Left forelimb (tissue), 1 donor: ENCODE data around the gene SMIM11.
"Not testable (repeated sequence)": the region's sequence is repeated elsewhere in the genome, so short reads cannot be mapped to it uniquely, and the experiment has no call there.

Experiments used
- DNase-seq: peaks from one replicate; pipeline ENCODE4 v3.0.0-alpha.2; 2018; ENCODE audit warnings: low spot score

The SMIM11 gene

GRCh38 chr21:34374940-34375618 lies at the start of gene SMIM11:
SMIM11 (plus strand) TSS chr21:34375507; CDS start chr21:34379505, 3,998 bp downstream.
- not testable (repeated sequence) for DNase-seq

GRCh38 chr21:34330055-34330454 lies 45.3 kb upstream of the SMIM11 start:
- DNase-seq = no peak

GRCh38 chr21:34331726-34332125 lies 43.6 kb upstream of the SMIM11 start:
- DNase-seq = no peak

GRCh38 chr21:34332347-34332746 lies 43.0 kb upstream of the SMIM11 start:
- DNase-seq = no peak

GRCh38 chr21:34333121-34333739 lies 42.1 kb upstream of the SMIM11 start:
- no peak for DNase-seq

- DNase-seq = no peak
Measured at GRCh38 chr21:34335316-34335715, 40.0 kb upstream of the SMIM11 start.

GRCh38 chr21:34336245-34336644 lies 39.1 kb upstream of the SMIM11 start:
- DNase-seq = no peak

GRCh38 chr21:34336756-34337391 lies 38.4 kb upstream of the SMIM11 start:
- no peak for DNase-seq

- no peak for DNase-seq
Measured at GRCh38 chr21:34337741-34338140, 37.6 kb upstream of the SMIM11 start.

- DNase-seq = no peak
Measured at GRCh38 chr21:34338226-34338625, 37.1 kb upstream of the SMIM11 start.

GRCh38 chr21:34340061-34340460 lies 35.2 kb upstream of the SMIM11 start:
- DNase-seq = no peak

- DNase-seq = no peak
Measured at GRCh38 chr21:34342476-34342875, 32.8 kb upstream of the SMIM11 start.

GRCh38 chr21:34343347-34343746 lies 32.0 kb upstream of the SMIM11 start:
- DNase-seq = no peak

- DNase-seq = no peak
Measured at GRCh38 chr21:34343838-34344381, 31.4 kb upstream of the SMIM11 start.

- no peak for DNase-seq
Measured at GRCh38 chr21:34344584-34344983, 30.7 kb upstream of the SMIM11 start.

GRCh38 chr21:34345091-34345871 lies 30.0 kb upstream of the SMIM11 start:
- DNase-seq = no peak

- DNase-seq = no peak
Measured at GRCh38 chr21:34345892-34346291, 29.4 kb upstream of the SMIM11 start.

GRCh38 chr21:34348890-34349519 lies 26.3 kb upstream of the SMIM11 start:
- DNase-seq = no peak

- DNase-seq = no peak
Measured at GRCh38 chr21:34351786-34352241, 23.5 kb upstream of the SMIM11 start.

- DNase-seq = no peak
Measured at GRCh38 chr21:34352556-34352955, 22.8 kb upstream of the SMIM11 start.

- peak; percentile 3 for DNase-seq
Measured at GRCh38 chr21:34353182-34353581, 22.1 kb upstream of the SMIM11 start.

- DNase-seq = peak; percentile 14
Measured at GRCh38 chr21:34354836-34355235, 20.5 kb upstream of the SMIM11 start.
